BJ (cell line): ENCODE results near the gene ASIP. TPM values are rescaled to one million over a fixed set of nuclear protein-coding genes. Genes with fewer than 3 reads are reported as not detected.
"Not testable (repeated sequence)": the region's sequence is repeated elsewhere in the genome, so short reads cannot be mapped to it uniquely, and the experiment has no call there.

ENCODE experiments used
- CTCF ChIA-PET: fragments of 350-600 bp; formaldehyde crosslinking; extraction: SDS; loops from one replicate; lab custom pipeline; 2021; ENCODE audit warnings: antibody characterized with exemption, inconsistent platforms; lab: Yijun Ruan, JAX
- POLR2A ChIA-PET: fragments of 300-600 bp; sonication (Branson Sonifier 250); formaldehyde crosslinking; extraction: SDS; loops from one replicate; lab custom pipeline; 2021; ENCODE audit warnings: antibody characterized with exemption; lab: Charles Lee
- DNase-seq: peaks from one replicate; pipeline ENCODE4 v3.0.0-alpha.2; 2011; ENCODE audit warnings: low read depth
- H3K27me3 ChIP-seq: 2 replicates; pipeline ENCODE4 v1.6.0; 2011; ENCODE audit warnings: low read length; ENCODE audit not compliant: control insufficient read depth, insufficient read depth
- H3K36me3 ChIP-seq: 2 replicates; pipeline ENCODE4 v1.5.1; 2011; ENCODE audit warnings: low read length; ENCODE audit not compliant: control insufficient read depth, insufficient read depth
- H3K4me3 ChIP-seq: 2 replicates; pipeline ENCODE4 v1.5.1; 2011; ENCODE audit warnings: low read depth, mild to moderate bottlenecking, control low read depth, low read length
- CTCF ChIP-seq: IDR thresholded peaks from 2 replicates; pipeline ENCODE4 v1.5.1; 2011; ENCODE audit warnings: low read depth, mild to moderate bottlenecking, control low read depth, inconsistent platforms, low read length, moderate library complexity; ENCODE audit not compliant: insufficient read depth
- polyA plus RNA-seq: library from polyadenylated mRNA; depleted of rRNA; stranded (reverse); fragments of >200 nt; gene quantifications from 2 replicates; pipeline ENCODE4 v1.2.3, GENCODE V29; 2011

Gene ASIP
- polyA plus RNA-seq, 1 experiment: not detected

GRCh38 chr20:34254979-34255378 is 13.8 kb downstream of the ASIP start:
- POLR2A ChIA-PET: no interaction called here

GRCh38 chr20:34256629-34257124 is 15.5 kb downstream of the ASIP start:
- DNase-seq: no peak
- H3K4me3 ChIP-seq: no peak overlapping the region
- POLR2A ChIA-PET: no interaction called here
- H3K36me3 ChIP-seq: no peaks in the 10 kb centered on the region
- no peak for TF ChIP-seq CTCF
- H3K27me3 ChIP-seq: no peaks in the 10 kb centered on the region
- CTCF ChIA-PET: interaction anchor here (0.6 to 3.3 kb wide), 6 partner anchors 16 to 70 kb away, joined by 3 to 16 read pairs (median 4); no protein-coding TSS in a partner anchor

More at GRCh38 chr20:34254979-34255378, 13.8 kb downstream of the ASIP start:
- CTCF ChIA-PET: interaction anchor here (0.7 to 3.3 kb wide), 11 partner anchors 8 to 64 kb away, joined by 3 to 16 read pairs (median 4); no protein-coding TSS in a partner anchor
- Histone ChIP-seq H3K27me3 (no peaks in the 10 kb centered on the region), H3K36me3 (no peaks in the 10 kb centered on the region), H3K4me3 (no peak overlapping the region)
- no peak for DNase-seq
- TF ChIP-seq CTCF: no peak

GRCh38 chr20:34260208-34260942 is 19.2 kb downstream of the ASIP start:
- Histone ChIP-seq H3K4me3 (no peak overlapping the region), H3K27me3 (no peaks in the 10 kb centered on the region), H3K36me3 (no peaks in the 10 kb centered on the region)
- no peak for TF ChIP-seq CTCF
- no peak for DNase-seq
- ChIA-PET CTCF (interaction anchor here (0.6 to 1.5 kb wide), 4 partner anchors 12 to 888 kb away, joined by 3 read pairs; no protein-coding TSS in a partner anchor), POLR2A (no interaction called here)

GRCh38 chr20:34262488-34263288 is 21.5 kb downstream of the ASIP start:
- H3K4me3 ChIP-seq: no peak overlapping the region
- ChIA-PET POLR2A (no interaction called here), CTCF (interaction anchor here (1.0 kb wide), 1 partner anchor 9 kb away, joined by 4 read pairs; no protein-coding TSS in a partner anchor)

GRCh38 chr20:34263468-34263867 is 22.2 kb downstream of the ASIP start:
- POLR2A ChIA-PET, DNase-seq, CTCF ChIA-PET, H3K27me3 ChIP-seq, H3K36me3 ChIP-seq, H3K4me3 ChIP-seq: not testable (repeated sequence)

More at GRCh38 chr20:34262488-34263288, 21.5 kb downstream of the ASIP start:
- no peaks in the 10 kb centered on the region for H3K36me3 ChIP-seq
- DNase-seq: no peak
- H3K27me3 ChIP-seq: no peaks in the 10 kb centered on the region
- no peak for TF ChIP-seq CTCF
